GM19328 (cell line): ENCODE results near the gene SCN4B.

Experiments
- ATAC-seq: cut with Tn5 transposase; IDR thresholded peaks from one replicate; pipeline ENCODE4 v1.9.1; 2021; ENCODE audit warnings: mild to moderate bottlenecking, moderate library complexity; ENCODE audit not compliant: unreplicated experiment

Gene SCN4B

GRCh38 chr11:118135051-118135795 lies 17.4 kb downstream of the SCN4B start:
- no peak for ATAC-seq

GRCh38 chr11:118133816-118134215 lies 18.8 kb downstream of the SCN4B start:
- no peak for ATAC-seq

GRCh38 chr11:118132385-118133151 lies 20.1 kb downstream of the SCN4B start:
- no peak for ATAC-seq

- ATAC-seq: no peak
These were observed 23.0 kb downstream of the SCN4B start for GRCh38 chr11:118129471-118130172.

DNA sequence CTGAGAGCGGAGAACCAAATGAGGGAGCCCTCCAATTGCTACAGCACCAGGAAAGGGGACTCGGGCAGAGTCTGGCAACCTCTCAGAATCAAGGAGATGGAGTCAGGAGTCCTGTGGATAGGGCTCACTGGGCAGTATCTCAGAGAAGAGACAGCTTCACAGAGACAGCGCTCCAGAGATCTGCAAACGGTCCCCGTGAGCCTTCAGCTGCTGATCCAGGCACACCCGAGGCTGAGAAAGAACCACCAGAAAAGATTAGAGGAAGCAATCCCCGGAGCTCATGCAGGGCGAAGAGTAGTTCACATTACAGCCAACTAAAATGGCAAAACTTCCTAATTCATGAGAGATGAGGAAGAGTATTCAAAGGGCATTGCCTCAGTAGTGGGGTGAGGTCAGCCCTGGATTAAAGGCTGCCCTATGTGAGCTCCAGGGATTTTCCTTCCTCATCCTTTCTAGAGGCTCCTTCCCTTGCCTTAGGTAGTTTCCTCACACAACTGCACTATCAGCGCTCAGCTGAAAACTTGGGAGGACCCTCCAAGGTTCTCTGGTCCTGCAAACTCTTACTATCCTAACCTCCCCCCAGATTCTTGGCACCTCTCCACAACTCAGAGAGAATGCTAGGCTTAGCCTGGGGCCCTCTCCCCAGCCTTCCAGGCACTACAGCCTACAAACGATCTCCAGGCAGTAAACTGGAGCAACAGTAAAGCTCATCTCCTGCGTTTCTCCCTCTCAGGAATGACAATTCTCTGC lies 23.7 kb downstream of the SCN4B start:
- no peak for ATAC-seq

DNA sequence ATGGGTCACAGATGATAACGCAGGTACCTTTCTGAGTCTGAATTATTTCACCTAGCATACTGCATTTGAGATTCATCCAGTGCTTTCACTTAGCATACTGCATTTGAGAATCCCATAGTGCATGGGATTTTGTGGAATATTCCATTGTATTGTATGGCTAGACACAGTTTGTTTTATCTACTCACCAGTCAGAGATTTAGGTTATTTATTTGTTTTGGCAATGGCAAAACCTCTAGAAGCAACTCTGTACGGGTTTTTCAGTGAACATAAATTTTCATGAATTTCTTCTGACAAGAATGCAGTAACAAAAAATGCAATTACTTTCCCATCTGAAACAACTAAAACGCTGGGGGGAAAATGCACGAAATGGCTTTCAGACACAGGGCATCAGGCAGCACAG lies 24.3 kb downstream of the SCN4B start:
- no peak for ATAC-seq

DNA sequence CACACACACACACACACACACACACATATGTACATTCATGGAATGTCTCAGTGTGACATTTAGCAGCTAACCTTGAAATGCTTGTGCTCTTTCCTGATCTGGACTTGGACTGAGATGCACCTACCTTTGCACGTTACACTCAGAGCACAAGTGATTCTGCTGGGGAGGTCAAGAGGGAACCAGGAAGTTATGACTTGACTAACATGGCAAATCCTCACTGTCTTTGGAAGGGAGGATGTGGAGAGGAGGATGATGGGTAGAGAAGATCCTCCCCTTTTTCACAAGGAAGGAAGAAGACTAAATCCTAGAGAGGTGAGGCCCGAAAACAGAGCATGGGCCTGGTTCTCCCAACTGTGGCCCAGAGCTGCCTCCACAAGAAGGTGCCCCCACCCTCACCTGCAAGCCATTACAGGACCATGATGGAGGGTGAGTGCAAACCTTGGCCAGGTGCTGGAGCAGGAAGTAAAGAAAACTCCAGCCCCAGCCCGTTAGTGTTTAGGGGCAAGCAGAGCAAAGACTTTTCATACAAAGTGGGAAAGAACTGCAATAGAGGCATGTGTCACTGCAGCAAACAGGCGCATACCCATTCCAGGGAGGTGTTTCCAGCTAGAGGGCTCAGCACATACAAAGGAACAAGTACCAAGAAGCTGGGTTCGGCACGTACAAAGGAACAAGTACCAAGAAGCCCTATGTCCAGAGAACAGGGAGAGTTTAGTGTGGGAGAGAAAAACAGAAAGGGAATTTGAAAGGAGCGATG lies 26.4 kb downstream of the SCN4B start:
- no peak for ATAC-seq

DNA sequence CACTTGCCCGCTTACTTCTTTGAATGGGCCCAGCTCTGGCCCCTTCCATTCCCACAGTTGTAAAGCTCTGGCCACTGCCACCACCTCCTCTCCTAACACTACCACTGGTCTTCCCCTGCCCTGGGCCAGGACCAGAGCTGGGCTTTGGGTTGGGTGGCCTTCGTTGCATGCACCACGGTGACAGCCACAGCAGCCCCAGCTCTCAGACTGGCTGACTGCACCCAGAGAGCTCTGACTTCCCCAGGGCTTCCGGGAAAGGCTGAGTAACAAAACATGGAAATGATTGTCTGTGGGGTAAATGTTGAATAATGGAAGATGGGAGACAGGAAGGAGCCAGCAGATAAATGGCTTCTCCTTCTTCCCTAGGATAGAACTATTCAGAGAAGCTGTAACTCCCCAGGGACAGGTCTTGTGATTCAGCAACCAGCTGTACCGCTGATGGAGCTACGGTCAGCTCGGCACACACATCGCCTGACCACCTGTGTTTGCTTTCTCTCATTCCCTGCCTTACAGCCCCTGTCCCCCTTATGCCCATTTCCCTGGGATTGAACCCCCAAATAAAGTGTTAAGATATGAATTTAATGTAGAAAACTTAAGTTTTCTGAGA lies 27.6 kb downstream of the SCN4B start:
- ATAC-seq: no peak

DNA sequence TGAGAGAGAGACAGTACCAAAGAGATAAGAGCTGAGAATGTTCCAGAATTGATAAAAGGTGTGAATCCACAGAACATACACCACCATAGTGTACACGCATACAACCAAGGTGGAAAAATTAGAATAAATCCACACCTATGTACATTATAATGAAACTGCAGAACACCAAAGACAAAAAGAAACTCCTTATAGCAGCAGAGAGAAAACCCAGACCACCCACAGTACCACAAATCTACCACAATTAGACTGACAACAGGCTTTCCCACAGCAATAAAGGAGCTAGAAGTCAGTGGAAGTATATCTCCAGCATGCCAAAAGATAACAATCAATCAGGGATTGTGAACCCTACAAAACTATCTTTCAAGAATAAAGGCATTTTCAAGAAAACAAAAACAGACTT lies 31.8 kb downstream of the SCN4B start:
- ATAC-seq: no peak

DNA sequence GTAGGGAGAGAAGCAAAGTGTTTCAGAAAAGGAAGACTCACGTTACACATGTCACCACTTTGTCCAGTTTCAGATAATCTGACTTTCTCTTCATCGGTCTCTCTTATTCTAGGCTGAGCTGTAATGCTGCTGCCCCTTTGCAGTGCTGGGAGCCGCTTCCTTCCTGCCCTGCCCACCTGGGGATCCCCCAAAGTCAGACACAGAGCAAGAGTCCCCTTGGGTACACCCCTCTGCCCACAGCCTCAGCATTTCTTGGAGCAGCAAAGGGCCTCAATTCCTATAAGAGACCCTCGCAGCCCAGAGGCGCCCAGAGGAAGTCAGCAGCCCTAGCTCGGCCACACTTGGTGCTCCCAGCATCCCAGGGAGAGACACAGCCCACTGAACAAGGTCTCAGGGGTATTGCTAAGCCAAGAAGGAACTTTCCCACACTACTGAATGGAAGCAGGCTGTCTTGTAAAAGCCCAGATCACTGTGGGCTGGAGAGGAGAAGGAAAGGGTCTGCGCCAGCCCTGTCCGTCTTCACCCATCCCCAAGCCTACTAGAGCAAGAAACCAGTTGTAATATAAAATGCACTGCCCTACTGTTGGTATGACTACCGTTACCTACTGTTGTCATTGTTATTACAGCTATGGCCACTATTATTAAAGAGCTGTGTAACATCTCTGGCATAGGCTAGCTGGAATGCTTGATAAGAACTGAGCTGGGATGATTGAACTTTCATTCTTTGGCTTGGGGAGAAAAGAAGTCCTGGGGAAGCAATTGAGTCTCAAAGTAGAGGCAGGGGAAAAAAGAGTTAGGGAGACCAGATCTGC lies 34.6 kb downstream of the SCN4B start:
- ATAC-seq: no peak

DNA sequence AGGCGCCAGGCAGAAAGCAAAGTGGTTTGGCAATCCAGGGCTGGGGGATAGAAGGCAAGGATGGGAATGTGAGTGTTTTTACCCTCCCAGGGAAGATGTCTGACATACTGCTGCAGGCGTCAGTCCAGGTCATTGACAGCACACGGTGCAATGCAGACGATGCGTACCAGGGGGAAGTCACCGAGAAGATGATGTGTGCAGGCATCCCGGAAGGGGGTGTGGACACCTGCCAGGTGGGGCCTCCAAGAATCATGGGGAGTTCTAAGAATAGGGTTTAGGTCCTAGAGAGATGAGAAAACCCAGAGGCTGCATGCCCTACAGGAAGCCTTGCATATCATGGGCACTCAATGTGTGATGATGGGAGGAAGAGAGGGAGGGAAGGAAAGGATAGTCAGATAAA lies 37.6 kb downstream of the SCN4B start:
- no peak for ATAC-seq

DNA sequence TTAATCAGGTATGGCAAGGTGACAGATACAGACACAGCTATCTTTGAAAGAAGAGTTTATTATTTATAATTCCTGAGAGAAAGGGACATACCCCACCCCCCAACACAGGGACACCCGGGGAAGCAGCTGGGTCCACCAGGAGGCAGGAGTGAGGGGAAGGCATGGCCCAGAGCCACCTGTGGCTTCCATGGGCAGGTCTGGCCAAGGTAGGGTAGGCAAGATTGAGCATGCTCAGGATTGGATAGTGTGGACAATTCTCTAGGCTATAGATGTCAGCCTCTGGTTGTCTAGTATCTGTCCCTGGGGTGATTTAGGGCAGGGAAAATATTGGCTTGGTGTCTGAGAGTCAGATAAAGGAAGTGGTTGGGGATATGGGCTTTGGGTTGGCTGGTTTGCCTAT lies 38.4 kb downstream of the SCN4B start:
- no peak for ATAC-seq

DNA sequence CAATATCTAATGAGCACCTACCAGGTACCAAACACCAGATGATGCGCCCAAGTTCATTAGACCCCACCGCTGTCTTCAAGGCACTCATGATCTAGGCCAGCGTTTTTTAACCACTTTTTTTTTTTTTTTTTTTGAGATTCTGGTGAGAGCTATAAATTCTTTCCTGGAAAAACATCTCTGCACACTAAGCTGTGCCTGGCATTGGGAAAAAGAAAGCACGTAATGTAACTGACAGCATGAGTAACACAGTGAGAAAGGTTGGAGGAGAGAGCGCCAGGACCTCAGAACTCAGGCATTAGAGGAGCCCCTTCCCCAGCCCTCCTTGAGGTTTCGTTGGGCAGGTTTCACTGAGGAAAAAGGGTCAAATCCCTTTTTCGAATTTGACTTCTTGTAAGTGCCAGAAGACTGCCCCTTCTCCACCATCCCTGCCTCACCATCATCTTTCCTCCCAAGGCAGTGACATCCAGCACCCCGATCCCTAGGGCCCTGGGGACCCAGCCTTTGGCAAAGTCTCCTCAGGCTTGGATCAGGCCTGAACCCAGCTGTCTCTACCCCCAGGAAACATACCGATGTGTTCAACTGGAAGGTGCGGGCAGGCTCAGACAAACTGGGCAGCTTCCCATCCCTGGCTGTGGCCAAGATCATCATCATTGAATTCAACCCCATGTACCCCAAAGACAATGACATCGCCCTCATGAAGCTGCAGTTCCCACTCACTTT lies 39.8 kb downstream of the SCN4B start:
- ATAC-seq: no peak

DNA sequence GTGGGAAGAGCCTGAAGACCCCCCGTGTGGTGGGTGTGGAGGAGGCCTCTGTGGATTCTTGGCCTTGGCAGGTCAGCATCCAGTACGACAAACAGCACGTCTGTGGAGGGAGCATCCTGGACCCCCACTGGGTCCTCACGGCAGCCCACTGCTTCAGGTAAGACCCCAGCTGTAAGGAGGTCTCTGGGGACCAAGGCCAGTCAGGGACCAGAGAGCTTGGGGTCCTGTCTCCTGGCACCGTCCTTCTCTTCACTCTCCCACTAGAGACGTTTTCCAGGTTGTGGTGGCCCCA lies 40.9 kb downstream of the SCN4B start:
- no peak for ATAC-seq

DNA sequence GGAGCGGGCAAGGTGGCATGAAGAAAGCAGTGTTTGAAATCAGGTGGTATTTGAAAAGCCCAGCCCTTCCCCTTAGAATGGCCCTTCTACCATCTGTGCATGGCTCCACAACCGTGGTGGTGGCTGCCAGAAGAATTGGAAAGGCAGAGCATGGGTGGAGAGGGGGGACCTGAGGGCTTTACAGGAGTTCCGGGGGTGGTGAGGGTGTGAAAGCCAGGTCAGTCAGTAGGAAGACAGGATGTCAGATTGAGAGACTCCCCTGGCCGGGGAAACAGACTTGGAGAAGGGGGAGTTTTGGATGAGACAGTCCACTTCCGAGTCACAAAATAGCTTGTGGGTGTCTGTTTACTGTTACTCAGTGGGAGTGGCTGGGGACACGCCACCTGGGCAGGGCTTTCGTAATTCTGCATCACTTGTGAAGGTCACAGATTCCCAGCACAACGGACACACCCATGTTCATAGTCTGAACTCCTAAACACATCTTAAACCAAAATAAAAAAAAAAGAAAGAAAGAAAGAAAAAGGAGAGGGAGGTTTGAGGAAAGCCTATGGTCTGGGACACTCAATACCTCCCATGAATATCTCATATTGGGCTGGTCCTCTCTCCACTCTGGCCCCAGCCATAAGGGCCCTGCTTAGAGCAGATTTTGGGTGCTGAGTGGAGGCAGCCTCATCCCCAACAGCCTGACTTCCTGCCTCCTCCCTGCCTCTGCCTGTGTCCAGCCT lies 41.4 kb downstream of the SCN4B start:
- no peak for ATAC-seq

GRCh38 chr11:118109231-118109630 lies 43.4 kb downstream of the SCN4B start:
- no peak for ATAC-seq

- no peak for ATAC-seq
These were observed 44.1 kb downstream of the SCN4B start for GRCh38 chr11:118108513-118108912.

GRCh38 chr11:118106789-118107335 lies 45.8 kb downstream of the SCN4B start:
- ATAC-seq: no peak
